Measurements from ENCODE around the gene BCDIN3D.

- TF ChIP-seq CTCF (IDR thresholded peaks at IDR 0.05) (no peak), POLR2A (IDR thresholded peaks at IDR 0.05) (no peak)
These were observed 23.1 kb downstream of the BCDIN3D start for GRCh38 chr12:49819786-49820185.
